NCI-H187 treated with DMSO at 0.1 percent for 48 hours (cell line): ENCODE measurements around the gene ABCC1.
"Not testable (repeated sequence)": the region's sequence is repeated elsewhere in the genome, so short reads cannot be mapped to it uniquely, and the experiment has no call there.

Source experiments
- DNase-seq: peaks from one replicate; lab custom pipeline; 2025; lab: John Stamatoyannopoulos, UW

Gene ABCC1

GRCh38 chr16:15946257-15947044 lies 3.0 kb upstream of the ABCC1 start:
- DNase-seq = no peak

GRCh38 chr16:15947983-15948509 lies 1.4 kb upstream of the ABCC1 start:
- DNase-seq = no peak

GRCh38 chr16:15948532-15949209 lies 745 bp upstream of the ABCC1 start:
- DNase-seq = no peak

GRCh38 chr16:15950161-15950854 lies 892 bp downstream of the ABCC1 start:
- DNase-seq = no peak

- DNase-seq = no peak
Measured at GRCh38 chr16:15950869-15951268, 1.5 kb downstream of the ABCC1 start.

- DNase-seq = no peak
Measured at GRCh38 chr16:15951852-15952251, 2.4 kb downstream of the ABCC1 start.

GRCh38 chr16:15952265-15952711 lies 2.9 kb downstream of the ABCC1 start:
- no peak for DNase-seq

GRCh38 chr16:15953477-15953876 lies 4.1 kb downstream of the ABCC1 start:
- DNase-seq = no peak

- DNase-seq = no peak
Measured at GRCh38 chr16:15953929-15954813, 4.8 kb downstream of the ABCC1 start.

- DNase-seq = no peak
Measured at GRCh38 chr16:15954814-15955151, 5.4 kb downstream of the ABCC1 start.

- no peak for DNase-seq
Measured at GRCh38 chr16:15955425-15955824, 6.0 kb downstream of the ABCC1 start.

- DNase-seq = not testable (repeated sequence)
Measured at GRCh38 chr16:15956106-15956505, 6.7 kb downstream of the ABCC1 start.

- no peak for DNase-seq
Measured at GRCh38 chr16:15958703-15959348, 9.4 kb downstream of the ABCC1 start.

GRCh38 chr16:15960124-15960971 lies 10.9 kb downstream of the ABCC1 start:
- DNase-seq = no peak

GRCh38 chr16:15961060-15961511 lies 11.7 kb downstream of the ABCC1 start:
- no peak for DNase-seq

GRCh38 chr16:15961571-15962090 lies 12.2 kb downstream of the ABCC1 start:
- no peak for DNase-seq

GRCh38 chr16:15963307-15963910 lies 14.0 kb downstream of the ABCC1 start:
- DNase-seq = no peak

GRCh38 chr16:15966420-15966819 lies 17.0 kb downstream of the ABCC1 start:
- DNase-seq = no peak

- DNase-seq = no peak
Measured at GRCh38 chr16:15966836-15967546, 17.6 kb downstream of the ABCC1 start.
